ENCODE results near the gene NXF1. TPM values are rescaled to one million over a fixed set of nuclear protein-coding genes. Genes with fewer than 3 reads are reported as not detected.

The NXF1 gene
- total RNA-seq, 1 experiment from 2014 or later, result 33.1 TPM

GRCh38 chr11:62753736-62754603, 51.3 kb downstream of the NXF1 start, which contains the start of gene ZBTB3:
ZBTB3 (minus strand) TSS chr11:62754160; CDS start chr11:62753664, 496 bp downstream.
- TF ChIP-seq EZH2phosphoT487 (IDR thresholded peaks at IDR 0.05; ENCODE audit: borderline replicate concordance, low read length) (no peak), EZH2 (IDR thresholded peaks at IDR 0.05; ENCODE audit: low read length, unreplicated experiment) (no peak), CTCF (conservative IDR thresholded peaks at IDR 0.05; ENCODE audit: low read depth, low read length) (no peak)
- no peaks in the 10 kb centered on the region for H3K9me2 ChIP-seq (replicated peaks; ENCODE audit: low read length)
- ChIA-PET CTCF (interaction anchor here (0.5 to 1.3 kb wide), 6 partner anchors 17 to 73 kb away, joined by 3 to 13 read pairs (median 3); partner anchors contain the start of genes TAF6L and TMEM179B), POLR2A (ENCODE audit: unreplicated experiment) (interaction anchor here (0.5 to 1.5 kb wide), 19 partner anchors 8 to 927 kb away, joined by 3 to 21 read pairs (median 4); partner anchors contain the start of genes BSCL2, C11orf98, CSKMT and EEF1G)
- H3K4me1 ChIP-seq (ENCODE audit: insufficient read depth, low read length), result peaks cover 16% of the 10 kb centered on the region
- intact Hi-C loops (cut with micrococcal nuclease), result loop anchor here (1.0 kb wide), 1 partner anchor 26 kb away; the partner anchor contains the start of gene TTC9C
- H3K4me3 ChIP-seq (ENCODE audit: low read length), result peak within 1 kb of the TSS; percentile 87
- peaks cover 4% of the 10 kb centered on the region; the same call in 1 of the 2 replicates for H3K36me3 ChIP-seq (ENCODE audit: low read depth, low read length)
- peak within 1 kb of the TSS; percentile 81 for H3K4me2 ChIP-seq (ENCODE audit: low read length)
- DNase-seq (peak; percentile 99), ATAC-seq (peak; percentile 98)
- peaks cover 10% of the 10 kb centered on the region; the same call in 1 of the 2 replicates for H3K79me2 ChIP-seq (ENCODE audit: low read length)
- peak within 1 kb of the TSS; percentile 73 for H3K27ac ChIP-seq (ENCODE audit: low read length)
- no peaks in the 10 kb centered on the region for H4K20me1 ChIP-seq (ENCODE audit: low read length)
- no peaks in the 10 kb centered on the region for H3F3A ChIP-seq (ENCODE audit: low read length, unreplicated experiment)
- H3K9ac ChIP-seq (ENCODE audit: low read length), result peak within 1 kb of the TSS; percentile 87
- no TSS peak for BruUV-seq (replicated peaks)
- no peaks in the 10 kb centered on the region for H3K9me3 ChIP-seq (ENCODE audit: low read length)
- peak within 1 kb of the TSS; percentile 94 for H2AFZ ChIP-seq (ENCODE audit: low read length)
- no peaks in the 10 kb centered on the region for H3K27me3 ChIP-seq (ENCODE audit: low read length)

GRCh38 chr11:62752994-62753735, 52.1 kb downstream of the NXF1 start:
- no peaks in the 10 kb centered on the region for H3K9me2 ChIP-seq (replicated peaks; ENCODE audit: low read length)
- H3K9ac ChIP-seq (ENCODE audit: low read length), result peak overlapping the region; percentile 87
- TF ChIP-seq EZH2phosphoT487 (IDR thresholded peaks at IDR 0.05; ENCODE audit: borderline replicate concordance, low read length), result no peak
- no peak for TF ChIP-seq EZH2 (IDR thresholded peaks at IDR 0.05; ENCODE audit: low read length, unreplicated experiment)
- no peak for TF ChIP-seq CTCF (conservative IDR thresholded peaks at IDR 0.05; ENCODE audit: low read depth, low read length)
- CTCF ChIA-PET, result interaction anchor here (1.0 to 1.3 kb wide), 3 partner anchors 33 to 72 kb away, joined by 3 to 13 read pairs (median 4); partner anchors contain the start of gene TMEM179B
- TSS peak; percentile 89 for BruUV-seq (replicated peaks)
- intact Hi-C loops (cut with micrococcal nuclease), result no loop called here
- H4K20me1 ChIP-seq (ENCODE audit: low read length), result no peaks in the 10 kb centered on the region
- peaks cover 16% of the 10 kb centered on the region for H3K4me1 ChIP-seq (ENCODE audit: insufficient read depth, low read length)
- no peak overlapping the region for H3K27ac ChIP-seq (ENCODE audit: low read length)
- H3K4me3 ChIP-seq (ENCODE audit: low read length), result peak overlapping the region; percentile 87
- peak overlapping the region; percentile 94 for H2AFZ ChIP-seq (ENCODE audit: low read length)
- H3K4me2 ChIP-seq (ENCODE audit: low read length), result peak overlapping the region; percentile 81
- ATAC-seq, result no peak
- peaks cover 6% of the 10 kb centered on the region; the same call in 1 of the 2 replicates for H3K36me3 ChIP-seq (ENCODE audit: low read depth, low read length)
- no peak for DNase-seq
- POLR2A ChIA-PET (ENCODE audit: unreplicated experiment), result interaction anchor here (0.6 to 1.5 kb wide), 14 partner anchors 8 to 179 kb away, joined by 3 to 21 read pairs (median 6); partner anchors contain the start of genes BSCL2, C11orf98, CSKMT and EEF1G
- H3K79me2 ChIP-seq (ENCODE audit: low read length), result peaks cover 10% of the 10 kb centered on the region; the same call in 1 of the 2 replicates
- H3K9me3 ChIP-seq (ENCODE audit: low read length), result no peaks in the 10 kb centered on the region
- no peaks in the 10 kb centered on the region for H3F3A ChIP-seq (ENCODE audit: low read length, unreplicated experiment)
- no peaks in the 10 kb centered on the region for H3K27me3 ChIP-seq (ENCODE audit: low read length)
